Measurements from ENCODE around the gene NBPF19.
"Not testable (repeated sequence)": the region's sequence is repeated elsewhere in the genome, so short reads cannot be mapped to it uniquely, and the experiment has no call there.

NBPF19 gene

GRCh38 chr1:149474745-149475144, at the start of gene NBPF19:
Gene NBPF19, plus strand, starts transcription at chr1:149475045. Its CDS starts 888 bp downstream, at chr1:149475933.
- DNase-seq = not testable (repeated sequence)

DNA sequence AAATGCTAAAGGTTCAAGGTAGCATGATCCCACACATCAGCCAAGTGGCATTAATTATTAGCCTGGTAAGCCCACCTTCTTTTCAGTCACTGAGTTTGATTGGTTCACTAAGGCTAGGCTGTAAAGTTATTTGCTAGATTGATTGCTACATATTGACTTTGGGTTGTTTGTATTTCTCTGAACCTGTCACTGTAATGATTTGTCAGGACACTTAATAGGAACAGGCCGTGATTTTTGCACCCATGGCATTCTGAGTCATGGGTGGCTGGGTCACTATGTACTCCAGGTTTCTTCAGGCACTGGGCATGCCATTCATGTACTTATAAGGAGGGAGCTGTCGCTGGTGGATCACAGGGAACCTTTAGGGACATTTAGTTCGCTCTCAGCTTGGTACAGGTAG, 46.5 kb upstream of the NBPF19 start:
- DNase-seq = not testable (repeated sequence)

DNA sequence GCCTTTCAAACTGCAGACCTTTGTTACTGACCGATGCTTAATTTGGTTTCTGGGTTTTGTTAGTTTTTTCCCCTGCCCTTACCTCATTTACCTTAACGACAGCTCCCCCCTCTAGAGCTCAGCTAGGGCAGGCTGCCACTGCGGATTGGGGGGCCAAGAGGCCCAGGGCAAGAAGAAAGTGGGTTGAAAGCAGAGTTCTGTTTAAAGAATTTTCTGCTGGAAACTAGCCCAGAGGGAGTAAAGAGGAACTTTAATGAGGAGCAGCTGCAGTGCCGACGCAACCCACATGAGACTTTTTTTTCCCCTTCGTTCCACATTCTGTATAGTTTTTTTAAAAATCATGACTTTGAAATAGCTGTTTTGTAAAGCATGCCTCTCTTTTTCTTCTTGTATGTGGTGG, 29.4 kb upstream of the NBPF19 start:
- DNase-seq = not testable (repeated sequence)

GRCh38 chr1:149452196-149452595, 22.6 kb upstream of the NBPF19 start:
- DNase-seq = not testable (repeated sequence)

GRCh38 chr1:149452652-149453051, 22.2 kb upstream of the NBPF19 start:
- not testable (repeated sequence) for DNase-seq

DNA sequence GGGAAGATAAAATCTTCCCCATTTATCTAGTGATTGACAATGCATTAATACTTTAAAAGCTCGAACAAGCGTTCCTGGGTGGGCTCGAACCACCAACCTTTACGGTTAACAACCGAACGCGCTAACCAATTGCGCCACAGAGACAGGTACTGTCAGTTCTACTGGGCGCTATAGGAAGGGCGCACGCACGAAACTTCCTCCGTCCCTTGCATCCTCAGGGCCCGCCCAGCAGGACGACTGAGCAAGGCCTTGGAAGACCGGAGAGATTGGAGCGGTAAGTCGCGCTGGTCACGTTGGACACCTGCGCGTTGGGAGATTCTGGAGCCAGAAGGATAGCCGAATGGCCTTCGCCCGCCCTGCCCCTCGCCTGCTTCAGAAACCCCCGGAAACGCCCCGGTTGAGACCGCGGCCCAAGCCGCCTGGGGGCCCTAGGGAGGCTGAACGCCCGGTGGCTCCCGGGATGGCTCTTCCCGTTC, 83.5 kb downstream of the NBPF19 start:
- peak; percentile 74 to 78 for DNase-seq

DNA sequence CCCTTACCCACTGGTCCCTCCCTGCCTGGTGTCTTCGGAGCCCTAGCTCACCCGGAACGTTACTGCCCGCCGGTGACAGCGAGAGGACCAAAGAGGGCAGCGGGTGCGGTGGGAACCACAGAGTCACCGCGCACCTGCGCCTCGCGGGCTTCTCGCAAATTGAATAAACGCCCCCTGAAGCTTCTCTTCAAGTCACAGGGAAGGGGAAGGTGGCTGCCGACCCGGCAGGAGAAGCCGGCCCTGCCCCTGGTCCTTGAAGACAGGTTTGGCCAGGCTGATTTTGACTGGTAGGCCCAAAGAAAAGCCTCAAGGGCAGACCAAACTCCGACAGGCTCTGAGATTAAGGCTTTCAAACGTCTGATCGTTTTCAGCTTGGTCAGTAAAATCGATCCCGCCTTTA, 87.0 kb downstream of the NBPF19 start:
- not testable (repeated sequence) for DNase-seq

- DNase-seq = not testable (repeated sequence)
Measured at GRCh38 chr1:149565485-149565884, 90.6 kb downstream of the NBPF19 start.

GRCh38 chr1:149572763-149573162, 97.9 kb downstream of the NBPF19 start:
- not testable (repeated sequence) for DNase-seq

DNA sequence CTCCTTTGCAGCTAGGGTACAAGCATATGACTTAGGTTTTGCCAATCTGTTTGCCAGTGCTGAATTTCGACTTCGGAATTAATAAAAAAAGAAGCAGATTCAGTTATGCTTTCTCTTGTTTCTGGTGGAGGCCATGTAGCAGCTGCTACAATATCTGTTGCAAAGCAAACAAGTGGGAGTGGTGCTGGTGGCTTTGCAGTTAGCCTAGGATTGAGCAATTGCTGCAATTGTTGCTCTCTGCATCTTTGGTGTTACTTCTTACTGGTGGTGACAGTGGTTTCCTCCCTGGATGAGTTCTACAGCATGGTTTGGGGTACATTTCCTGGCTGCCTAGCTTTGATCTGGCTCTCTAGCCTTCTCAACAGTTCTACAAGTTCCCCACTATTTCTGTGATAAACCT, 110.7 kb downstream of the NBPF19 start:
- DNase-seq = peak in 1 of 2 experiments; percentile 18
